A549 (cell line): ENCODE measurements around the gene C10orf105. TPM values are rescaled to one million over a fixed set of nuclear protein-coding genes. Genes with fewer than 3 reads are reported as not detected.

Experiments
- ATAC-seq, 2 experiments: fragments of 200-7000 bp in 1 of 2; fragments of >200 bp in 1 of 2; cut with Nextera tagmentation in 1 of 2; cut with Tn5 transposase in 1 of 2; 3 replicates each; pipeline versions ENCODE4 v1.8.0 to v1.9.1; 2018 to 2020; ENCODE audit warnings: mild to moderate bottlenecking in 1 of 2, moderate library complexity in 1 of 2
- CTCF ChIA-PET: fragments of 300-600 bp; sonication (Branson Sonifier 250); formaldehyde crosslinking; extraction: SDS; loops from one replicate; lab custom pipeline; 2021; ENCODE audit warnings: antibody characterized with exemption, inconsistent platforms; lab: Yijun Ruan, JAX
- POLR2A ChIA-PET: fragments of 350-600 bp; formaldehyde crosslinking; extraction: SDS; loops from one replicate; lab custom pipeline; 2021; ENCODE audit warnings: antibody characterized with exemption, inconsistent platforms; lab: Yijun Ruan, JAX
- DNase-seq, 2 experiments: peaks; one replicate each; pipeline versions ENCODE4 v3.0.0 to v3.0.0-alpha.2; 2011 to 2016; ENCODE audit warnings: low read depth in 1 of 2, low spot score in 1 of 2
- FAIRE-seq: peaks from 2 replicates; lab custom pipeline; 2011; peaks lifted over from hg19 to GRCh38; lab: Jason Lieb, UNC
- H3K27ac ChIP-seq, 2 experiments: fragments of >200 bp; sonication (Bioruptor Twin); formaldehyde crosslinking; 3 replicates each; pipeline ENCODE4 v1.5.1; 2016 to 2017
- H3K4me1 ChIP-seq: fragments of >200 bp; sonication (Bioruptor Twin); formaldehyde crosslinking; 3 replicates; pipeline ENCODE4 v1.6.1; 2016
- H3K4me2 ChIP-seq: fragments of >200 bp; sonication (Bioruptor Twin); formaldehyde crosslinking; 3 replicates; pipeline ENCODE4 v1.6.1; 2016
- H3K4me3 ChIP-seq: fragments of >200 bp; sonication (Bioruptor Twin); formaldehyde crosslinking; 3 replicates; pipeline ENCODE4 v1.5.1; 2016
- H3K9me3 ChIP-seq: fragments of >200 bp; sonication (Bioruptor Twin); formaldehyde crosslinking; 3 replicates; pipeline ENCODE4 v1.6.1; 2016
- CBX2 ChIP-seq: fragments of 200-600 bp; sonication (generic); IDR thresholded peaks from 2 replicates; pipeline ENCODE4 v1.6.1; 2016; ENCODE audit warnings: low read depth, mild to moderate bottlenecking, borderline replicate concordance
- ESRRA ChIP-seq: fragments of 150-350 bp; IDR thresholded peaks from 2 replicates; pipeline ENCODE4 v1.6.1; 2014; ENCODE audit warnings: mild to moderate bottlenecking, low read length, borderline replicate concordance
- GATA3 ChIP-seq: IDR thresholded peaks from 2 replicates; pipeline ENCODE4 v1.6.1; 2012; ENCODE audit warnings: borderline replicate concordance
- HEYL ChIP-seq: fragments of 250-450 bp; sonication (Bioruptor Pico); IDR thresholded peaks from 2 replicates; pipeline ENCODE4 v1.8.0; 2021; ENCODE audit warnings: mild to moderate bottlenecking, moderate library complexity
- JUN ChIP-seq, 2 experiments: fragments of >200 bp; sonication (Bioruptor Twin); formaldehyde crosslinking; IDR thresholded peaks; 2 replicates in 1 of 2; 3 replicates in 1 of 2; pipeline ENCODE4 v1.6.1; 2016 to 2017
- NPAS2 ChIP-seq: fragments of 250-450 bp; sonication (Bioruptor Pico); IDR thresholded peaks from 2 replicates; pipeline ENCODE4 v1.8.0; 2022; ENCODE audit warnings: mild to moderate bottlenecking, moderate library complexity, borderline replicate concordance
- NR3C1 ChIP-seq: fragments of >200 bp; sonication (Bioruptor Twin); formaldehyde crosslinking; IDR thresholded peaks from 3 replicates; pipeline ENCODE4 v1.6.1; 2017
- PHF8 ChIP-seq: fragments of 200-600 bp; sonication (generic); IDR thresholded peaks from 2 replicates; pipeline ENCODE4 v1.6.1; 2016; ENCODE audit warnings: low read depth, mild to moderate bottlenecking, antibody characterized with exemption, moderate library complexity, borderline replicate concordance
- POLR2A ChIP-seq: IDR thresholded peaks from 2 replicates; pipeline ENCODE4 v1.6.1; 2012; ENCODE audit warnings: mild to moderate bottlenecking, low read length
- RAD21 ChIP-seq, 2 experiments: fragments of >200 bp in 1 of 2; sonication (Bioruptor Twin) in 1 of 2; formaldehyde crosslinking in 1 of 2; IDR thresholded peaks in 1 of 2; conservative IDR thresholded peaks in 1 of 2; 2 replicates in 1 of 2; 3 replicates in 1 of 2; pipeline ENCODE4 v1.6.1; 2012 to 2018; ENCODE audit warnings: inconsistent platforms in 1 of 2
- RFX5 ChIP-seq: fragments of 450-650 bp; IDR thresholded peaks from 2 replicates; pipeline ENCODE4 v1.7.1; 2014; ENCODE audit warnings: antibody characterized with exemption, mild to moderate bottlenecking, moderate library complexity
- TFCP2L1 ChIP-seq: fragments of 250-450 bp; sonication (Bioruptor Pico); IDR thresholded peaks from 2 replicates; pipeline ENCODE4 v1.5.0; 2021; ENCODE audit warnings: mild to moderate bottlenecking
- ZFP36 ChIP-seq: fragments of 450-650 bp; IDR thresholded peaks from 2 replicates; pipeline ENCODE4 v1.6.1; 2014; ENCODE audit warnings: borderline replicate concordance; ENCODE audit not compliant: partially characterized antibody
- WGBS: methylation state at CpG from one replicate; pipeline ENCODE4 v1.1.6; 2017; ENCODE audit errors: missing lambda C conversion rate; 5-methylcytosine and 5-hydroxymethylcytosine counted together
- polyA plus RNA-seq, 4 experiments: library from polyadenylated mRNA; depleted of rRNA in 3 of 4; stranded (reverse); fragments of >200 nt; fragmentation: RNase III in 1 of 4; extraction: RNeasy Plus Mini Kit Qiagen cat#74134 plus additional on column Dnase treatment in 1 of 4; gene quantifications; 2 replicates in 3 of 4; 3 replicates in 1 of 4; pipeline ENCODE4 v1.2.3, GENCODE V29; 2011 to 2017
- TF ChIP-seq, protein P1 (sequence below): fragments of >200 bp; sonication (Bioruptor Twin); formaldehyde crosslinking; IDR thresholded peaks from 3 replicates; pipeline ENCODE4 v1.6.1; 2016
- TF ChIP-seq, protein P2 (sequence below): fragments of 450-650 bp; IDR thresholded peaks from 2 replicates; pipeline ENCODE4 v1.6.1; 2014; ENCODE audit warnings: antibody characterized with exemption
- TF ChIP-seq, protein P3 (sequence below): fragments of 250-450 bp; sonication (Bioruptor Pico); IDR thresholded peaks from 2 replicates; pipeline ENCODE4 v1.5.0; 2021; ENCODE audit warnings: mild to moderate bottlenecking, moderate library complexity, borderline replicate concordance

C10orf105 gene
- polyA plus RNA-seq, 2 of the 4 experiments (the other 2 are of a cell fraction), result not detected

DNA sequence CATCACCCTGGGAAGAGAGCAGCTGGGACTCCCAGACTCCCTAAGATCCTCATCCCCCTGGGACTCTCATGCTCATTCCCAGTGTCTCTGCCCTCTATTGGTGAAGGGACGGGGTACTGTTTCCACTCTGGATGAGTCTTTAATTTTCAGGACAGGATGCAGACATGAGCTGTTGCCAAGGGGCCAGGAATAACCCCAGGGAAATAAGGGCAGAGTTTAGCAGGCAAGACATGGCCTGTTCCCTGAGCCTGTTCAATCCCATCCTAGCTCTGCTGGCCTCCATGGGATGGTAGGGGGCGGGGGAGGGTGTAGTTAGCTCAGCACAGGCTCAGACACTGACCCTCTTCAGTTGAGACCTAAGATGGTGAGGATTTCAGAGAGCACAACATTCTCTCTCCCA is 14.0 kb downstream of the C10orf105 start:
- no peak for FAIRE-seq
- no peak for DNase-seq
- Histone ChIP-seq H3K9me3 (no peaks in the 10 kb centered on the region), H3K27ac (no peak overlapping the region), H3K4me2 (no peak overlapping the region), H3K4me3 (no peak overlapping the region), H3K4me1 (peaks cover 11% of the 10 kb centered on the region; the same call in 2 of the 3 replicates)
- POLR2A ChIA-PET, result interaction anchor here (1.1 kb wide), 1 partner anchor 387 kb away, joined by 5 read pairs; the partner anchor contains the start of gene SLC29A3
- TF ChIP-seq ZFP36, result no peak
- no peak for TF ChIP-seq NPAS2 (CRISPR knock-in tag)
- TF ChIP-seq, protein P1, sequence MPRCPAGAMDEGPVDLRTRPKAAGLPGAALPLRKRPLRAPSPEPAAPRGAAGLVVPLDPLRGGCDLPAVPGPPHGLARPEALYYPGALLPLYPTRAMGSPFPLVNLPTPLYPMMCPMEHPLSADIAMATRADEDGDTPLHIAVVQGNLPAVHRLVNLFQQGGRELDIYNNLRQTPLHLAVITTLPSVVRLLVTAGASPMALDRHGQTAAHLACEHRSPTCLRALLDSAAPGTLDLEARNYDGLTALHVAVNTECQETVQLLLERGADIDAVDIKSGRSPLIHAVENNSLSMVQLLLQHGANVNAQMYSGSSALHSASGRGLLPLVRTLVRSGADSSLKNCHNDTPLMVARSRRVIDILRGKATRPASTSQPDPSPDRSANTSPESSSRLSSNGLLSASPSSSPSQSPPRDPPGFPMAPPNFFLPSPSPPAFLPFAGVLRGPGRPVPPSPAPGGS, result no peak
- TF ChIP-seq, protein P2, sequence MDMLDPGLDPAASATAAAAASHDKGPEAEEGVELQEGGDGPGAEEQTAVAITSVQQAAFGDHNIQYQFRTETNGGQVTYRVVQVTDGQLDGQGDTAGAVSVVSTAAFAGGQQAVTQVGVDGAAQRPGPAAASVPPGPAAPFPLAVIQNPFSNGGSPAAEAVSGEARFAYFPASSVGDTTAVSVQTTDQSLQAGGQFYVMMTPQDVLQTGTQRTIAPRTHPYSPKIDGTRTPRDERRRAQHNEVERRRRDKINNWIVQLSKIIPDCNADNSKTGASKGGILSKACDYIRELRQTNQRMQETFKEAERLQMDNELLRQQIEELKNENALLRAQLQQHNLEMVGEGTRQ, result no peak
- no peak for TF ChIP-seq POLR2A
- TF ChIP-seq CBX2, result no peak
- 54% methylated on average over 1 of the region's 2 CpGs for WGBS
- CTCF ChIA-PET, result interaction anchor here (0.7 to 9.3 kb wide), 17 partner anchors 10 to 389 kb away, joined by 3 to 133 read pairs (median 4); partner anchors contain the start of genes C10orf105, CDH23, SLC29A3 and VSIR
- ATAC-seq, result peak in 1 of 2 experiments; percentile 8; a peak in 1 of 6 replicates

DNA sequence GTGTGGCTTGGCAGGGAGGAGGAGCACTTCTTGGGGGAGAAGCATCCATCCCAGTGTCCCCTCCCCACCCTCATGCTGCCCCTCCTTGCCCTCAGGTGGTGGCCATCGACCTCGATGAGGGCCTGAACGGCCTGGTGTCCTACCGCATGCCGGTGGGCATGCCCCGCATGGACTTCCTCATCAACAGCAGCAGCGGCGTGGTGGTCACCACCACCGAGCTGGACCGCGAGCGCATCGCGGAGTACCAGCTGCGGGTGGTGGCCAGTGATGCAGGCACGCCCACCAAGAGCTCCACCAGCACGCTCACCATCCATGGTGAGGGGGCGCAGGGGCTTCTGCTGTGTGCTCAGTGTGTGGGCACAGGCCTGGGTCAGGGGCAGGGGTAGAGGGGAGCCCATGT is 14.8 kb downstream of the C10orf105 start:
- no peak for FAIRE-seq
- Histone ChIP-seq H3K4me2 (no peak overlapping the region), H3K27ac (no peak overlapping the region), H3K4me1 (peaks cover 11% of the 10 kb centered on the region; the same call in 2 of the 3 replicates), H3K4me3 (no peak overlapping the region), H3K9me3 (no peaks in the 10 kb centered on the region)
- ChIA-PET POLR2A (interaction anchor here (1.1 kb wide), 1 partner anchor 386 kb away, joined by 5 read pairs; the partner anchor contains the start of gene SLC29A3), CTCF (interaction anchor here (0.8 to 9.3 kb wide), 13 partner anchors 9 to 388 kb away, joined by 3 to 133 read pairs (median 3); partner anchors contain the start of genes CDH23 and SLC29A3)
- no peak for DNase-seq
- 94% methylated on average over 15 of the region's 18 CpGs for WGBS
- no peak for ATAC-seq
- TF ChIP-seq NR3C1 (no peak), ESRRA (no peak), PHF8 (no peak), TFCP2L1 (no peak), HEYL (CRISPR knock-in tag) (no peak), GATA3 (no peak), RFX5 (no peak)

DNA sequence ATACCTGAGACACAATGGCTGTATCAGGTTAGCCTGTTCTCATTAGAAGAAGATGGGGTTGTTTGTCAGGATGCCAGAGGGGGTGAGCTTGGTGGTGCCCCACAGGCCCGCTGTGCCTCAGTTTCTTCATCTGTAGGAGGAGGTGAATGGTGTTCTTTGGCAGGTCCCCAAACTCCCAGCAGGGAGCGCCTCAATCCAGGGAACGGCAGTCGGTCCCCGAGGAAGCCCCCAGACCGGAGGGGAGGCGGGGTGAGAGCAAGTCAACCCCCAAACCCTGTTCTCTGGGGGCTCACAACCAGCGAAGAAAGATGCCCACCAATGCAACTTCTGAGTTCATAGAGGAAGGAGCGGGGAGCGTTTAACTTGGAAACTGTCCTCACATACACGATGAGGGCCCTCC is 16.0 kb downstream of the C10orf105 start:
- H3K4me3 ChIP-seq, result no peak overlapping the region
- FAIRE-seq (no peak), DNase-seq (no peak), ATAC-seq (no peak)
- 62% methylated on average over 11 of the region's 11 CpGs for WGBS
- H3K4me2 ChIP-seq, result no peak overlapping the region
- no peak overlapping the region for H3K27ac ChIP-seq
- peaks cover 3% of the 10 kb centered on the region; the same call in 2 of the 3 replicates for H3K4me1 ChIP-seq
- ChIA-PET CTCF (interaction anchor here (1.2 to 9.3 kb wide), 8 partner anchors 8 to 387 kb away, joined by 3 to 133 read pairs (median 6); partner anchors contain the start of genes CDH23 and SLC29A3), POLR2A (no interaction called here)
- no peaks in the 10 kb centered on the region for H3K9me3 ChIP-seq
- TF ChIP-seq RAD21 (conservative IDR thresholded peaks at IDR 0.05 in 1 of 2, IDR thresholded peaks at IDR 0.05 in 1 of 2) (0 out of 5 replicates have a peak, but pooled peaks of 1 of the 2 experiments have one; percentile 11), CBX2 (no peak), JUN (IDR thresholded peaks at IDR 0.05) (no peak)
- TF ChIP-seq, protein P3, sequence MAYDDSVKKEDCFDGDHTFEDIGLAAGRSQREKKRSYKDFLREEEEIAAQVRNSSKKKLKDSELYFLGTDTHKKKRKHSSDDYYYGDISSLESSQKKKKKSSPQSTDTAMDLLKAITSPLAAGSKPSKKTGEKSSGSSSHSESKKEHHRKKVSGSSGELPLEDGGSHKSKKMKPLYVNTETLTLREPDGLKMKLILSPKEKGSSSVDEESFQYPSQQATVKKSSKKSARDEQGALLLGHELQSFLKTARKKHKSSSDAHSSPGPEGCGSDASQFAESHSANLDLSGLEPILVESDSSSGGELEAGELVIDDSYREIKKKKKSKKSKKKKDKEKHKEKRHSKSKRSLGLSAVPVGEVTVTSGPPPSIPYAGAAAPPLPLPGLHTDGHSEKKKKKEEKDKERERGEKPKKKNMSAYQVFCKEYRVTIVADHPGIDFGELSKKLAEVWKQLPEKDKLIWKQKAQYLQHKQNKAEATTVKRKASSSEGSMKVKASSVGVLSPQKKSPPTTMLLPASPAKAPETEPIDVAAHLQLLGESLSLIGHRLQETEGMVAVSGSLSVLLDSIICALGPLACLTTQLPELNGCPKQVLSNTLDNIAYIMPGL, result no peak
